Loucy (cell line): ENCODE measurements around the gene UFD1.

ENCODE experiments used
- H2AFZ ChIP-seq: fragments of 200-600 bp; sonication (generic); 2 replicates; pipeline ENCODE4 v1.6.0; 2016; ENCODE audit warnings: antibody characterized with exemption, mild to moderate bottlenecking, low read length, moderate library complexity
- H3F3A ChIP-seq: fragments of 200-600 bp; 2 replicates; pipeline ENCODE4 v1.6.0; 2016; ENCODE audit warnings: antibody characterized with exemption, low read depth, mild to moderate bottlenecking
- H3K27me3 ChIP-seq: fragments of 200-600 bp; sonication (generic); 2 replicates; pipeline ENCODE4 v1.6.1; 2014; ENCODE audit warnings: low read length, mild to moderate bottlenecking; ENCODE audit not compliant: insufficient read depth, poor library complexity, severe bottlenecking
- H3K36me3 ChIP-seq: fragments of 200-600 bp; sonication (generic); 2 replicates; pipeline ENCODE4 v1.6.1; 2016; ENCODE audit warnings: low read length; ENCODE audit not compliant: insufficient read depth
- H3K4me1 ChIP-seq: fragments of 200-600 bp; sonication (generic); 2 replicates; pipeline ENCODE4 v1.5.1; 2014; ENCODE audit warnings: low read length, mild to moderate bottlenecking; ENCODE audit not compliant: insufficient read depth, poor library complexity, severe bottlenecking
- H3K4me2 ChIP-seq: fragments of 200-600 bp; sonication (generic); 2 replicates; pipeline ENCODE4 v1.6.0; 2014; ENCODE audit warnings: antibody characterized with exemption, low read length, low read depth, mild to moderate bottlenecking; ENCODE audit not compliant: poor library complexity, severe bottlenecking
- H3K4me3 ChIP-seq: fragments of 200-600 bp; sonication (generic); 2 replicates; pipeline ENCODE4 v1.5.1; 2014; ENCODE audit warnings: low read length, mild to moderate bottlenecking, mixed read lengths; ENCODE audit not compliant: poor library complexity, severe bottlenecking
- H3K79me2 ChIP-seq: fragments of 200-600 bp; sonication (generic); 2 replicates; pipeline ENCODE4 v1.6.1; 2014; ENCODE audit warnings: low read length; ENCODE audit not compliant: insufficient read depth
- H3K9ac ChIP-seq: fragments of 200-600 bp; sonication (generic); 2 replicates; pipeline ENCODE4 v1.6.0; 2014; ENCODE audit warnings: mild to moderate bottlenecking, low read depth, low read length, moderate library complexity; ENCODE audit not compliant: poor library complexity, severe bottlenecking
- H3K9me2 ChIP-seq: fragments of 200-600 bp; sonication (generic); replicated peaks from 2 replicates; pipeline ENCODE4 v1.6.1; 2016; ENCODE audit warnings: low read depth, low read length, mixed read lengths
- H3K9me3 ChIP-seq: fragments of 200-600 bp; sonication (generic); 2 replicates; pipeline ENCODE4 v1.6.1; 2014; ENCODE audit warnings: mild to moderate bottlenecking, antibody characterized with exemption, low read length, low read depth; ENCODE audit not compliant: insufficient read depth
- H4K20me1 ChIP-seq: fragments of 200-600 bp; sonication (generic); 2 replicates; pipeline ENCODE4 v1.6.0; 2014; ENCODE audit warnings: antibody characterized with exemption, low read length, mild to moderate bottlenecking; ENCODE audit not compliant: insufficient read depth, poor library complexity, severe bottlenecking
- CTCF ChIP-seq: fragments of 200-600 bp; sonication (generic); conservative IDR thresholded peaks from 2 replicates; pipeline ENCODE4 v1.5.1; 2014; ENCODE audit warnings: mild to moderate bottlenecking, antibody characterized with exemption, low read length
- EZH2phosphoT487 ChIP-seq: fragments of 200-600 bp; IDR thresholded peaks from 2 replicates; pipeline ENCODE4 v1.6.1; 2018; ENCODE audit warnings: antibody characterized with exemption, mild to moderate bottlenecking, moderate library complexity, borderline replicate concordance

The UFD1 gene

GRCh38 chr22:19494001-19494560, 15.1 kb upstream of the UFD1 start:
- Histone ChIP-seq H4K20me1 (no peaks in the 10 kb centered on the region), H3K4me3 (no peak overlapping the region), H3K9me2 (no peaks in the 10 kb centered on the region), H3F3A (no peaks in the 10 kb centered on the region), H3K27me3 (no peaks in the 10 kb centered on the region), H3K36me3 (peaks cover 60% of the 10 kb centered on the region; the same call in 1 of the 2 replicates), H3K9ac (no peak overlapping the region), H3K4me2 (no peak overlapping the region), H3K9me3 (no peaks in the 10 kb centered on the region), H3K79me2 (peaks cover 22% of the 10 kb centered on the region; the same call in 1 of the 2 replicates), H2AFZ (no peak overlapping the region), H3K4me1 (no peaks in the 10 kb centered on the region)
- no peak for TF ChIP-seq CTCF
- TF ChIP-seq EZH2phosphoT487, result no peak

GRCh38 chr22:19492504-19493174, 13.6 kb upstream of the UFD1 start:
- Histone ChIP-seq H3K4me1 (no peaks in the 10 kb centered on the region), H3K9me3 (no peaks in the 10 kb centered on the region), H3K4me3 (no peak overlapping the region), H3K27me3 (no peaks in the 10 kb centered on the region), H3K9ac (no peak overlapping the region), H3K4me2 (no peak overlapping the region), H3K36me3 (peaks cover 54% of the 10 kb centered on the region; the same call in 1 of the 2 replicates), H4K20me1 (no peaks in the 10 kb centered on the region), H3F3A (no peaks in the 10 kb centered on the region), H3K79me2 (peaks cover 22% of the 10 kb centered on the region; the same call in 1 of the 2 replicates), H3K9me2 (no peaks in the 10 kb centered on the region), H2AFZ (no peak overlapping the region)
- no peak for TF ChIP-seq CTCF
- TF ChIP-seq EZH2phosphoT487, result no peak

GRCh38 chr22:19490628-19491230, 11.7 kb upstream of the UFD1 start:
- Histone ChIP-seq H3K27me3 (no peaks in the 10 kb centered on the region), H3K4me3 (no peak overlapping the region), H3K4me1 (no peaks in the 10 kb centered on the region), H3K9me2 (no peaks in the 10 kb centered on the region), H3K36me3 (peaks cover 42% of the 10 kb centered on the region; the same call in 1 of the 2 replicates), H3F3A (no peaks in the 10 kb centered on the region), H3K9ac (no peak overlapping the region), H3K79me2 (peaks cover 27% of the 10 kb centered on the region; the same call in 1 of the 2 replicates), H2AFZ (no peak overlapping the region), H3K4me2 (no peak overlapping the region), H4K20me1 (peaks cover 6% of the 10 kb centered on the region), H3K9me3 (no peaks in the 10 kb centered on the region)
- TF ChIP-seq CTCF (no peak), EZH2phosphoT487 (no peak)
